PFSK-1 (cell line): ENCODE measurements around the gene ANKRD6.

Experiments
- POLR2AphosphoS5 ChIP-seq: IDR thresholded peaks from 2 replicates; pipeline ENCODE4 v1.6.1; 2012; ENCODE audit warnings: low read depth, mild to moderate bottlenecking, control low read depth, low read length, moderate library complexity
- REST ChIP-seq, 2 experiments: IDR thresholded peaks; 2 replicates each; pipeline versions ENCODE4 v1.6.1 to v1.8.0; 2011 to 2012; ENCODE audit warnings: low read depth in 2 of 2, low read length in 2 of 2, control low read depth in 1 of 2, inconsistent platforms in 1 of 2, mild to moderate bottlenecking in 1 of 2, moderate library complexity in 1 of 2; ENCODE audit not compliant: insufficient read depth in 1 of 2

- TF ChIP-seq REST (IDR thresholded peaks at IDR 0.05; ENCODE audit: insufficient read depth in 1 of 2, low read depth in 2 of 2, low read length in 2 of 2) (no peak), POLR2AphosphoS5 (no peak)
These were observed 142.1 kb downstream of the ANKRD6 start for GRCh38 chr6:89574910-89575561.
